IMR-90 (cell line): Measurements from ENCODE around the gene SPNS1. TPM values are rescaled to one million over a fixed set of nuclear protein-coding genes. Genes with fewer than 3 reads are reported as not detected.
"Not testable (repeated sequence)": the region's sequence is repeated elsewhere in the genome, so short reads cannot be mapped to it uniquely, and the experiment has no call there.

Experiments used
- ATAC-seq: fragments of 200-7000 bp; cut with Tn5 transposase; 2 replicates; pipeline ENCODE4 v1.9.1; 2020; ENCODE audit warnings: low read depth, mild to moderate bottlenecking, moderate library complexity
- BruUV-seq: library from RNA; stranded (reverse); fragments of 400-500 nt; replicated peaks from 2 replicates; lab custom pipeline; 2021; lab: Mats Ljungman, UMichigan
- CTCF ChIA-PET: fragments of 300-600 bp; formaldehyde crosslinking; extraction: SDS; loops from one replicate; lab custom pipeline; 2021; ENCODE audit warnings: antibody characterized with exemption; lab: Yijun Ruan, JAX
- POLR2A ChIA-PET: fragments of 300-600 bp; sonication (Branson Sonifier 250); formaldehyde crosslinking; loops from one replicate; lab custom pipeline; 2022; ENCODE audit warnings: antibody characterized with exemption; ENCODE audit not compliant: unreplicated experiment; lab: Charles Lee
- DNase-seq: peaks from one replicate; pipeline ENCODE4 v3.0.0; 2013
- H2AFZ ChIP-seq: replicated peaks from 2 replicates; pipeline ENCODE3; 2013; ENCODE audit warnings: low read length, mild to moderate bottlenecking; ENCODE audit not compliant: poor library complexity
- H2AK5ac ChIP-seq: 2 replicates; pipeline ENCODE4 v1.6.1; 2013; ENCODE audit warnings: low read depth, low read length, inconsistent platforms
- H2AK9ac ChIP-seq: replicated peaks from 2 replicates; pipeline ENCODE3; 2013; ENCODE audit warnings: mild to moderate bottlenecking, low read depth, low read length, moderate library complexity; ENCODE audit not compliant: poor library complexity
- H2BK120ac ChIP-seq: 2 replicates; pipeline ENCODE4 v1.6.1; 2013; ENCODE audit warnings: low read depth, low read length, inconsistent platforms
- H2BK15ac ChIP-seq: 3 replicates; pipeline ENCODE4 v1.6.1; 2013; ENCODE audit warnings: low read depth, low read length, inconsistent platforms
- H2BK20ac ChIP-seq: 2 replicates; pipeline ENCODE4 v1.6.1; 2013; ENCODE audit warnings: low read depth, mild to moderate bottlenecking, inconsistent platforms, low read length, moderate library complexity
- H2BK5ac ChIP-seq: 2 replicates; pipeline ENCODE4 v1.6.1; 2013; ENCODE audit warnings: mild to moderate bottlenecking, low read depth, low read length, inconsistent platforms; ENCODE audit not compliant: poor library complexity, severe bottlenecking
- H3K14ac ChIP-seq: replicated peaks from 2 replicates; pipeline ENCODE4 v1.6.1; 2013; ENCODE audit warnings: low read depth, low read length, inconsistent platforms
- H3K18ac ChIP-seq: 2 replicates; pipeline ENCODE4 v1.6.1; 2013; ENCODE audit warnings: low read depth, low read length, control low read depth
- H3K23ac ChIP-seq: 2 replicates; pipeline ENCODE4 v1.6.1; 2013; ENCODE audit warnings: low read depth, low read length, inconsistent platforms
- H3K27ac ChIP-seq: 2 replicates; pipeline ENCODE4 v1.5.1; 2013; ENCODE audit warnings: mild to moderate bottlenecking, control low read depth, low read length; ENCODE audit not compliant: insufficient read depth
- H3K27me3 ChIP-seq: 2 replicates; pipeline ENCODE4 v1.6.1; 2013; ENCODE audit warnings: low read length; ENCODE audit not compliant: control insufficient read depth, insufficient read depth
- H3K36me3 ChIP-seq: 2 replicates; pipeline ENCODE4 v1.6.1; 2013; ENCODE audit warnings: low read length, mixed read lengths; ENCODE audit not compliant: control insufficient read depth, insufficient read depth
- H3K4ac ChIP-seq: 2 replicates; pipeline ENCODE4 v1.6.1; 2013; ENCODE audit warnings: low read depth, low read length, inconsistent platforms
- H3K4me1 ChIP-seq: 2 replicates; pipeline ENCODE4 v1.6.1; 2013; ENCODE audit warnings: low read length, mixed read lengths; ENCODE audit not compliant: control insufficient read depth, insufficient read depth
- H3K4me2 ChIP-seq: 2 replicates; pipeline ENCODE4 v1.6.1; 2013; ENCODE audit warnings: low read depth, mild to moderate bottlenecking, control low read depth, low read length, moderate library complexity
- H3K4me3 ChIP-seq: 2 replicates; pipeline ENCODE4 v1.5.1; 2013; ENCODE audit warnings: low read depth, mild to moderate bottlenecking, control low read depth, low read length, moderate library complexity; ENCODE audit not compliant: insufficient read depth
- H3K56ac ChIP-seq: 2 replicates; pipeline ENCODE4 v1.6.1; 2013; ENCODE audit warnings: low read length, inconsistent platforms; ENCODE audit not compliant: insufficient read depth; ENCODE audit errors: extremely low read depth
- H3K79me1 ChIP-seq, 2 experiments: 2 replicates each; pipeline ENCODE4 v1.6.1; 2013; ENCODE audit warnings: low read length in 2 of 2, inconsistent platforms in 1 of 2, low read depth in 1 of 2
- H3K9ac ChIP-seq: 2 replicates; pipeline ENCODE4 v1.6.1; 2013; ENCODE audit warnings: low read depth, low read length, control low read depth
- H3K9me1 ChIP-seq: 2 replicates; pipeline ENCODE4 v1.6.1; 2013; ENCODE audit warnings: low read length, inconsistent platforms; ENCODE audit not compliant: insufficient read depth
- H3K9me3 ChIP-seq: 2 replicates; pipeline ENCODE4 v1.6.1; 2013; ENCODE audit warnings: low read length; ENCODE audit not compliant: control insufficient read depth, insufficient read depth
- H4K20me1 ChIP-seq: 2 replicates; pipeline ENCODE4 v1.6.1; 2013; ENCODE audit warnings: low read length, inconsistent platforms; ENCODE audit not compliant: insufficient read depth
- H4K5ac ChIP-seq: 2 replicates; pipeline ENCODE4 v1.6.1; 2013; ENCODE audit warnings: mild to moderate bottlenecking, low read depth, low read length, control low read depth
- H4K8ac ChIP-seq, 2 experiments: 2 replicates each; pipeline ENCODE4 v1.6.1; 2013; ENCODE audit warnings: low read depth in 2 of 2, low read length in 2 of 2, control low read depth in 1 of 2, inconsistent platforms in 1 of 2
- H4K91ac ChIP-seq: 2 replicates; pipeline ENCODE4 v1.6.1; 2013; ENCODE audit warnings: low read depth, low read length, inconsistent platforms; ENCODE audit not compliant: insufficient read depth
- WGBS, 2 experiments: methylation state at CpG; one replicate each; pipeline versions ENCODE4 v1.1.5 to v1.1.7; 2013; ENCODE audit warnings: missing lambda C conversion rate in 2 of 2; ENCODE audit not compliant: insufficient read length in 1 of 2; ENCODE audit errors: extremely low coverage in 2 of 2; 5-methylcytosine and 5-hydroxymethylcytosine counted together
- dilution Hi-C: fragments of 300-500 bp; cut with HindIII; formaldehyde crosslinking; loops from one replicate; pipeline ENCODE4 v1.14.3; 2018; ENCODE audit warnings: low sequenced_read_pairs; ENCODE audit not compliant: unreplicated experiment
- in situ Hi-C: fragments of 300-500 bp; cut with MboI; formaldehyde crosslinking; loops from 3 replicates; pipeline ENCODE4 v1.14.3; 2019; ENCODE audit warnings: low sequenced_read_pairs, inconsistent platforms, mixed read lengths
- intact Hi-C: fragments of 100-400 bp; cut with micrococcal nuclease; formaldehyde crosslinking; loops from 2 replicates; pipeline ENCODE4 v1.10.0; 2022
- polyA plus RNA-seq, 3 experiments: library from polyadenylated mRNA; depleted of rRNA; stranded (reverse); fragments of >200 nt; gene quantifications; 2 replicates each; pipeline ENCODE4 v1.2.3, GENCODE V29; 2012; ENCODE audit warnings: low replicate concordance in 1 of 3
- total RNA-seq: library from RNA; depleted of rRNA; stranded (reverse); fragments of >200 nt; gene quantifications from 2 replicates; pipeline ENCODE4 v1.2.3, GENCODE V29; 2012

Gene SPNS1
- total and polyA plus RNA-seq, 2 of the 4 experiments (the other 2 are of a cell fraction) = 4.7 to 37.3 TPM

GRCh38 chr16:28939825-28940224, 34.8 kb upstream of the SPNS1 start:
- H4K91ac ChIP-seq, H2BK120ac ChIP-seq, ATAC-seq, H3K4me1 ChIP-seq, H3K9ac ChIP-seq, H3K23ac ChIP-seq, H2BK15ac ChIP-seq, H3K27me3 ChIP-seq, H3K27ac ChIP-seq, H4K8ac ChIP-seq, H3K18ac ChIP-seq, DNase-seq, H3K9me3 ChIP-seq, BruUV-seq, intact Hi-C loops, H3K4me3 ChIP-seq, H3K4me2 ChIP-seq, H2BK20ac ChIP-seq, H4K20me1 ChIP-seq, H2AK9ac ChIP-seq, dilution Hi-C loops, H3K14ac ChIP-seq, CTCF ChIA-PET, H3K56ac ChIP-seq, H3K4ac ChIP-seq, H2BK5ac ChIP-seq, H3K36me3 ChIP-seq, H2AK5ac ChIP-seq, H2AFZ ChIP-seq, H3K79me1 ChIP-seq, H3K9me1 ChIP-seq, H4K5ac ChIP-seq: not testable (repeated sequence)
- in situ Hi-C loops = loop anchor here (5.0 kb wide), 1 partner anchor 118 kb away; the partner anchor contains the start of gene ATXN2L
- 94% methylated on average over 3 of the region's 7 CpGs; no CpG with 5 or more reads in 1 of the 2 experiments for WGBS, 2 experiments
- POLR2A ChIA-PET = interaction anchor here (1.1 kb wide), 1 partner anchor 15 kb away, joined by 4 read pairs; the partner anchor contains the start of gene RABEP2
